HCT116 (cell line): Measurements from ENCODE around the gene CFAP54. TPM values are rescaled to one million over a fixed set of nuclear protein-coding genes. Genes with fewer than 3 reads are reported as not detected.

Experiments
- ATAC-seq: fragments of 200-7000 bp; cut with Tn5 transposase; 2 replicates; pipeline ENCODE4 v1.9.1; 2020; ENCODE audit warnings: mild to moderate bottlenecking, moderate library complexity
- BruUV-seq: library from RNA; stranded (reverse); fragments of 400-500 nt; replicated peaks from 2 replicates; lab custom pipeline; 2021; lab: Mats Ljungman, UMichigan
- CTCF ChIA-PET: fragments of 300-600 bp; sonication (Branson Sonifier 250); formaldehyde crosslinking; loops from one replicate; lab custom pipeline; 2021; ENCODE audit warnings: antibody characterized with exemption; lab: Charles Lee
- POLR2A ChIA-PET: fragments of 300-600, 350-600 bp; sonication (Branson Sonifier 250); formaldehyde crosslinking; loops from one replicate; lab custom pipeline; 2021; ENCODE audit warnings: antibody characterized with exemption; lab: Charles Lee
- RAD21 ChIA-PET, 2 experiments: fragments of 300-600 bp; sonication (Branson Sonifier 250); formaldehyde crosslinking; loops; one replicate each; lab custom pipeline; 2023; ENCODE audit warnings: low total read pairs in 2 of 2; ENCODE audit not compliant: uncharacterized antibody in 2 of 2, unreplicated experiment in 2 of 2, low non-redundant PET in 1 of 2; lab: Charles Lee
- DNase-seq: peaks from one replicate; pipeline ENCODE4 v3.0.0-alpha.2; 2010; ENCODE audit warnings: low read depth, low spot score
- H2AFZ ChIP-seq: fragments of 200-600 bp; shearing (Covaris generic), sonication (generic); 2 replicates; pipeline ENCODE4 v1.6.1; 2017; ENCODE audit warnings: low read depth, mixed run types, mixed read lengths, antibody characterized with exemption, low read length; ENCODE audit not compliant: poor library complexity, severe bottlenecking
- H3K27ac ChIP-seq: 2 replicates; pipeline ENCODE4 v1.5.1; 2012; ENCODE audit warnings: low read depth, low read length
- H3K27me3 ChIP-seq: fragments of 200-600 bp; sonication (generic); 2 replicates; pipeline ENCODE4 v1.6.1; 2016; ENCODE audit warnings: mixed run types, low read length, mixed read lengths; ENCODE audit not compliant: insufficient read depth
- H3K36me3 ChIP-seq, 2 experiments: fragments of 200-500 bp in 1 of 2; fragments of 200-600 bp in 1 of 2; sonication (Bioruptor generic) in 1 of 2; sonication (generic) in 1 of 2; 2 replicates each; pipeline versions ENCODE4 v1.5.1 to v1.6.1; 2014 to 2016; ENCODE audit warnings: low read length in 2 of 2, inconsistent platforms in 1 of 2, mixed read lengths in 1 of 2, mixed run types in 1 of 2; ENCODE audit not compliant: insufficient read depth in 2 of 2, control insufficient read depth in 1 of 2
- H3K4me1 ChIP-seq, 2 experiments: fragments of 200-600 bp in 1 of 2; sonication (generic) in 1 of 2; 2 replicates each; pipeline versions ENCODE4 v1.5.1 to v1.6.1; 2012 to 2017; ENCODE audit warnings: low read length in 2 of 2, inconsistent platforms in 1 of 2, mild to moderate bottlenecking in 1 of 2, mixed read lengths in 1 of 2, mixed run types in 1 of 2, moderate library complexity in 1 of 2; ENCODE audit not compliant: insufficient read depth in 2 of 2, control insufficient read depth in 1 of 2
- H3K4me2 ChIP-seq: fragments of 200-600 bp; sonication (generic); 2 replicates; pipeline ENCODE4 v1.6.1; 2017; ENCODE audit warnings: mixed run types, low read length, mixed read lengths
- H3K4me3 ChIP-seq, 2 experiments: fragments of 200-600 bp in 1 of 2; sonication (generic) in 1 of 2; replicated peaks in 1 of 2; 2 replicates each; pipeline ENCODE4 v1.5.1; 2011 to 2016; ENCODE audit warnings: low read length in 2 of 2, control low read depth in 1 of 2, low read depth in 1 of 2, mild to moderate bottlenecking in 1 of 2, mixed read lengths in 1 of 2, mixed run types in 1 of 2
- H3K79me2 ChIP-seq: fragments of 200-600 bp; sonication (generic); 2 replicates; pipeline ENCODE4 v1.6.1; 2017; ENCODE audit warnings: mild to moderate bottlenecking, mixed run types, low read length, moderate library complexity, mixed read lengths; ENCODE audit not compliant: insufficient read depth
- H3K9ac ChIP-seq: fragments of 200-600 bp; sonication (generic); 2 replicates; pipeline ENCODE4 v1.6.1; 2016; ENCODE audit warnings: low read length, mixed read lengths
- H3K9me2 ChIP-seq: fragments of 200-600 bp; sonication (generic), shearing (Covaris generic); 2 replicates; pipeline ENCODE4 v1.6.1; 2017; ENCODE audit warnings: mixed run types, mild to moderate bottlenecking, moderate library complexity; ENCODE audit not compliant: insufficient read depth
- H3K9me3 ChIP-seq, 2 experiments: fragments of 200-500 bp in 1 of 2; fragments of 200-600 bp in 1 of 2; sonication (Bioruptor generic) in 1 of 2; sonication (generic) in 1 of 2; 2 replicates each; pipeline ENCODE4 v1.6.1; 2014 to 2017; ENCODE audit warnings: low read length in 2 of 2, mixed read lengths in 2 of 2, inconsistent platforms in 1 of 2, low read depth in 1 of 2, mild to moderate bottlenecking in 1 of 2, mixed run types in 1 of 2, moderate library complexity in 1 of 2; ENCODE audit not compliant: control insufficient read depth in 1 of 2, insufficient read depth in 1 of 2
- H4K20me1 ChIP-seq: fragments of 200-600 bp; sonication (generic), shearing (Covaris generic); 2 replicates; pipeline ENCODE4 v1.6.1; 2017; ENCODE audit warnings: mixed run types, mild to moderate bottlenecking, moderate library complexity; ENCODE audit not compliant: insufficient read depth
- EGR1 ChIP-seq: IDR thresholded peaks from 2 replicates; pipeline ENCODE4 v1.6.1; 2012; ENCODE audit warnings: low read depth
- EZH2 ChIP-seq: fragments of 200-600 bp; sonication (generic); IDR thresholded peaks from 2 replicates; pipeline ENCODE4 v1.6.1; 2017; ENCODE audit warnings: antibody characterized with exemption, mixed run types
- POLR2A ChIP-seq: IDR thresholded peaks from 2 replicates; pipeline ENCODE4 v1.7.0; 2011; ENCODE audit warnings: borderline replicate concordance; ENCODE audit not compliant: insufficient read depth, insufficient read length; ENCODE audit errors: extremely low read depth
- POLR2AphosphoS5 ChIP-seq: IDR thresholded peaks from 2 replicates; pipeline ENCODE4 v1.6.1; 2011; ENCODE audit warnings: mild to moderate bottlenecking, low read depth, low read length, moderate library complexity
- SIN3A ChIP-seq: IDR thresholded peaks from 2 replicates; pipeline ENCODE4 v1.6.1; 2012; ENCODE audit warnings: low read depth
- SP1 ChIP-seq: IDR thresholded peaks from 2 replicates; pipeline ENCODE4 v1.6.1; 2012; ENCODE audit warnings: low read depth
- ZNF274 ChIP-seq: fragments of 200-500 bp; sonication (Bioruptor generic); IDR thresholded peaks from 2 replicates; pipeline ENCODE4 v1.6.1; 2014; ENCODE audit warnings: mild to moderate bottlenecking, low read depth, low read length, inconsistent platforms
- intact Hi-C: fragments of 100-400 bp; cut with micrococcal nuclease; formaldehyde crosslinking; loops from 2 replicates; pipeline ENCODE4 v1.10.0; 2022
- total RNA-seq: library from RNA; stranded (reverse); gene quantifications from one replicate; pipeline ENCODE4 v1.2.1, GENCODE V29; 2021; ENCODE audit not compliant: unreplicated experiment
- TF ChIP-seq, protein P1 (sequence below): IDR thresholded peaks from 2 replicates; pipeline ENCODE4 v1.6.1; 2011; ENCODE audit warnings: mild to moderate bottlenecking, low read length, moderate library complexity; ENCODE audit not compliant: insufficient replicate concordance; ENCODE audit errors: extremely low read depth
- TF ChIP-seq, protein P2 (sequence below), 3 experiments: fragments of 200-600 bp in 1 of 3; sonication (generic) in 1 of 3; IDR thresholded peaks in 2 of 3; conservative IDR thresholded peaks in 1 of 3; 2 replicates each; pipeline ENCODE4 v1.5.1; 2012 to 2017; ENCODE audit warnings: low read depth in 2 of 3, low read length in 2 of 3, antibody characterized with exemption in 1 of 3, borderline replicate concordance in 1 of 3, control low read depth in 1 of 3, mild to moderate bottlenecking in 1 of 3, mixed read lengths in 1 of 3, mixed run types in 1 of 3, moderate library complexity in 1 of 3; ENCODE audit not compliant: insufficient read depth in 1 of 3
- TF ChIP-seq, protein P3 (sequence below): IDR thresholded peaks from 2 replicates; pipeline ENCODE4 v1.6.1; 2012

CFAP54 gene
- total RNA-seq, 1 experiment from 2014 or later = 0.25 TPM

DNA sequence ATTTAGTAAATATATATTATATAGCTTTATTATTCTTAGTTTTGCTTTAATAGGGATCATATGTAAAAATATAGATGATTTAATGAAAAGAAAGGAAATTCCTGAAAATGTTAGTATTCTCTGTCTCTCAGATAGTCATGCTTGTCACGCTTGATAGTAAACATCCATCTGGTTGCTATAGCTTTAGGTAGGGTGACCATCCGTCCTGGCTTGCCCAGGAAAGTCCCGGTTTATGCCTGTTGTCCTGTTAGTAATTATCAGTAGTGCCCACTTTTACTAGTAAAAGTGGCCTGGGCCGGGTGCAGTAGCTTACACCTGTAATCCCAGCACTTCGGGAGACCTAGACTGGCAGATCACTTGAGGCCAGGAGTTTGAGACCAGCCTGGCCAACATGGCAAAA, 23.8 kb downstream of the CFAP54 start:
- Histone ChIP-seq H3K79me2 (no peaks in the 10 kb centered on the region), H3K36me3 (no peaks in the 10 kb centered on the region), H3K27ac (no peak overlapping the region), H3K4me1 (no peaks in the 10 kb centered on the region), H3K9me2 (no peaks in the 10 kb centered on the region), H4K20me1 (no peaks in the 10 kb centered on the region), H3K27me3 (no peaks in the 10 kb centered on the region), H3K9me3 (no peaks in the 10 kb centered on the region), H3K4me2 (no peak overlapping the region), H3K9ac (no peak overlapping the region), H3K4me3 (no peak overlapping the region), H2AFZ (no peak overlapping the region)
- RAD21 ChIA-PET = no interaction called here
- intact Hi-C loops = no loop called here
- CTCF ChIA-PET = no interaction called here
- no peak for ATAC-seq
- no TSS peak for BruUV-seq
- no peak for DNase-seq
- POLR2A ChIA-PET = no interaction called here
- TF ChIP-seq, protein P1, sequence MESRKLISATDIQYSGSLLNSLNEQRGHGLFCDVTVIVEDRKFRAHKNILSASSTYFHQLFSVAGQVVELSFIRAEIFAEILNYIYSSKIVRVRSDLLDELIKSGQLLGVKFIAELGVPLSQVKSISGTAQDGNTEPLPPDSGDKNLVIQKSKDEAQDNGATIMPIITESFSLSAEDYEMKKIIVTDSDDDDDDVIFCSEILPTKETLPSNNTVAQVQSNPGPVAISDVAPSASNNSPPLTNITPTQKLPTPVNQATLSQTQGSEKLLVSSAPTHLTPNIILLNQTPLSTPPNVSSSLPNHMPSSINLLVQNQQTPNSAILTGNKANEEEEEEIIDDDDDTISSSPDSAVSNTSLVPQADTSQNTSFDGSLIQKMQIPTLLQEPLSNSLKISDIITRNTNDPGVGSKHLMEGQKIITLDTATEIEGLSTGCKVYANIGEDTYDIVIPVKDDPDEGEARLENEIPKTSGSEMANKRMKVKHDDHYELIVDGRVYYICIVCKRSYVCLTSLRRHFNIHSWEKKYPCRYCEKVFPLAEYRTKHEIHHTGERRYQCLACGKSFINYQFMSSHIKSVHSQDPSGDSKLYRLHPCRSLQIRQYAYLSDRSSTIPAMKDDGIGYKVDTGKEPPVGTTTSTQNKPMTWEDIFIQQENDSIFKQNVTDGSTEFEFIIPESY = no peak
- TF ChIP-seq, protein P2, sequence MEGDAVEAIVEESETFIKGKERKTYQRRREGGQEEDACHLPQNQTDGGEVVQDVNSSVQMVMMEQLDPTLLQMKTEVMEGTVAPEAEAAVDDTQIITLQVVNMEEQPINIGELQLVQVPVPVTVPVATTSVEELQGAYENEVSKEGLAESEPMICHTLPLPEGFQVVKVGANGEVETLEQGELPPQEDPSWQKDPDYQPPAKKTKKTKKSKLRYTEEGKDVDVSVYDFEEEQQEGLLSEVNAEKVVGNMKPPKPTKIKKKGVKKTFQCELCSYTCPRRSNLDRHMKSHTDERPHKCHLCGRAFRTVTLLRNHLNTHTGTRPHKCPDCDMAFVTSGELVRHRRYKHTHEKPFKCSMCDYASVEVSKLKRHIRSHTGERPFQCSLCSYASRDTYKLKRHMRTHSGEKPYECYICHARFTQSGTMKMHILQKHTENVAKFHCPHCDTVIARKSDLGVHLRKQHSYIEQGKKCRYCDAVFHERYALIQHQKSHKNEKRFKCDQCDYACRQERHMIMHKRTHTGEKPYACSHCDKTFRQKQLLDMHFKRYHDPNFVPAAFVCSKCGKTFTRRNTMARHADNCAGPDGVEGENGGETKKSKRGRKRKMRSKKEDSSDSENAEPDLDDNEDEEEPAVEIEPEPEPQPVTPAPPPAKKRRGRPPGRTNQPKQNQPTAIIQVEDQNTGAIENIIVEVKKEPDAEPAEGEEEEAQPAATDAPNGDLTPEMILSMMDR (IDR thresholded peaks at IDR 0.05 in 2 of 3, conservative IDR thresholded peaks at IDR 0.05 in 1 of 3; ENCODE audit: borderline replicate concordance in 1 of 3, insufficient read depth in 1 of 3, low read depth in 2 of 3, low read length in 2 of 3) = no peak
- TF ChIP-seq, protein P3, sequence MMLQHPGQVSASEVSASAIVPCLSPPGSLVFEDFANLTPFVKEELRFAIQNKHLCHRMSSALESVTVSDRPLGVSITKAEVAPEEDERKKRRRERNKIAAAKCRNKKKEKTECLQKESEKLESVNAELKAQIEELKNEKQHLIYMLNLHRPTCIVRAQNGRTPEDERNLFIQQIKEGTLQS = no peak
- TF ChIP-seq ZNF274 (no peak), EGR1 (no peak), POLR2A (no peak), EZH2 (no peak), SP1 (no peak), SIN3A (no peak), POLR2AphosphoS5 (no peak)
- TF ChIP-seq, all 23 proteins: peak for 0
